PC-3 (cell line): Measurements from ENCODE around the gene ROPN1L.
"Not testable (repeated sequence)": the region's sequence is repeated elsewhere in the genome, so short reads cannot be mapped to it uniquely, and the experiment has no call there.

Source experiments
- CTCF ChIP-seq: fragments of 300-600 bp; sonication (generic); conservative IDR thresholded peaks from 2 replicates; pipeline ENCODE4 v1.5.1; 2017; ENCODE audit warnings: antibody characterized with exemption, low read depth, mild to moderate bottlenecking, low read length
- EZH2 ChIP-seq: fragments of 300-600 bp; sonication (generic); IDR thresholded peaks from one replicate; pipeline ENCODE4 v1.6.1; 2017; ENCODE audit warnings: antibody characterized with exemption, mild to moderate bottlenecking, low read length; ENCODE audit not compliant: unreplicated experiment
- EZH2phosphoT487 ChIP-seq: fragments of 300-600 bp; sonication (generic); IDR thresholded peaks from 2 replicates; pipeline ENCODE4 v1.6.1; 2018; ENCODE audit warnings: mild to moderate bottlenecking, antibody characterized with exemption, low read length, borderline replicate concordance

GRCh38 chr5:10514572-10514971 lies 72.9 kb downstream of the ROPN1L start:
- TF ChIP-seq CTCF, EZH2phosphoT487, EZH2: not testable (repeated sequence)
